Nephron progenitor cell (in vitro differentiated cells): Measurements from ENCODE around the gene GDI1.

Experiments used
- DNase-seq: peaks from one replicate; pipeline ENCODE4 v3.0.0; 2021
- H3K27ac Mint-ChIP-seq: 2 replicates; pipeline ENCODE4 v1.8.0; 2021; ENCODE audit warnings: mild to moderate bottlenecking, moderate library complexity, mixed read lengths
- H3K27me3 Mint-ChIP-seq: 2 replicates; pipeline ENCODE4 v1.8.0; 2021; ENCODE audit warnings: mild to moderate bottlenecking, low read depth, mixed read lengths; ENCODE audit not compliant: poor library complexity
- H3K36me3 Mint-ChIP-seq: 2 replicates; pipeline ENCODE4 v1.8.0; 2021; ENCODE audit warnings: low read depth, mixed read lengths
- H3K4me1 Mint-ChIP-seq: 2 replicates; pipeline ENCODE4 v1.8.0; 2021; ENCODE audit warnings: mixed read lengths
- H3K4me3 Mint-ChIP-seq: 2 replicates; pipeline ENCODE4 v1.8.0; 2021; ENCODE audit warnings: mild to moderate bottlenecking, moderate library complexity, mixed read lengths
- H3K9me3 Mint-ChIP-seq: 2 replicates; pipeline ENCODE4 v1.8.0; 2021; ENCODE audit warnings: mild to moderate bottlenecking, moderate library complexity, mixed read lengths
- TF ChIP-seq, protein P1 (sequence below): fragments of 200-600 bp; sonication (generic); IDR thresholded peaks from 2 replicates; pipeline ENCODE4 v1.5.0; 2021; ENCODE audit warnings: antibody characterized with exemption

GDI1 gene

DNA sequence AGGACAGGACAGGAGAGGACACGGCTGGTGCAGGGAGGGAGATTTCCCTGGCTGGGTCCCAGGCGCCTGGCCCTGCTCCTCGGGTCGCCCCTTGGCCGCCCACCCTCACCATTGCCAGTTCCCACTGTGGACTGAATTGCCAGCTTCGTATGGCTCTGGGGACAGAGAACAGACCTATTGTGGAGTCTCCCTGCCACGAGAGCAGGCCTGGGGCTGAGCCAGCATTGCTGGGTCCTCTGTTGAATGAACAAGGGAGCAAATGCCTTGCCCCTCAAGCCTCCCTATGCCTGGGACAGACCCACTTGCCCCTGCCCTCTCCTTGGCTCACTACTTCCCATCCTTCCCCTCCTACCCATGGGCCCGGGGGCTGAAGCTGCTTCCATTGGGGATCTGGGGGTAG is 25.4 kb downstream of the GDI1 start:
- H3K27me3 Mint-ChIP-seq, result peaks cover under 1% of the 10 kb centered on the region
- no peak for DNase-seq
- H3K36me3 Mint-ChIP-seq, result peaks cover 14% of the 10 kb centered on the region
- TF ChIP-seq, protein P1, sequence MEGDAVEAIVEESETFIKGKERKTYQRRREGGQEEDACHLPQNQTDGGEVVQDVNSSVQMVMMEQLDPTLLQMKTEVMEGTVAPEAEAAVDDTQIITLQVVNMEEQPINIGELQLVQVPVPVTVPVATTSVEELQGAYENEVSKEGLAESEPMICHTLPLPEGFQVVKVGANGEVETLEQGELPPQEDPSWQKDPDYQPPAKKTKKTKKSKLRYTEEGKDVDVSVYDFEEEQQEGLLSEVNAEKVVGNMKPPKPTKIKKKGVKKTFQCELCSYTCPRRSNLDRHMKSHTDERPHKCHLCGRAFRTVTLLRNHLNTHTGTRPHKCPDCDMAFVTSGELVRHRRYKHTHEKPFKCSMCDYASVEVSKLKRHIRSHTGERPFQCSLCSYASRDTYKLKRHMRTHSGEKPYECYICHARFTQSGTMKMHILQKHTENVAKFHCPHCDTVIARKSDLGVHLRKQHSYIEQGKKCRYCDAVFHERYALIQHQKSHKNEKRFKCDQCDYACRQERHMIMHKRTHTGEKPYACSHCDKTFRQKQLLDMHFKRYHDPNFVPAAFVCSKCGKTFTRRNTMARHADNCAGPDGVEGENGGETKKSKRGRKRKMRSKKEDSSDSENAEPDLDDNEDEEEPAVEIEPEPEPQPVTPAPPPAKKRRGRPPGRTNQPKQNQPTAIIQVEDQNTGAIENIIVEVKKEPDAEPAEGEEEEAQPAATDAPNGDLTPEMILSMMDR, result no peak
- no peak overlapping the region for H3K4me3 Mint-ChIP-seq
- H3K27ac Mint-ChIP-seq, result no peak overlapping the region
- H3K9me3 Mint-ChIP-seq, result peaks cover 39% of the 10 kb centered on the region
- H3K4me1 Mint-ChIP-seq, result peaks cover 9% of the 10 kb centered on the region

DNA sequence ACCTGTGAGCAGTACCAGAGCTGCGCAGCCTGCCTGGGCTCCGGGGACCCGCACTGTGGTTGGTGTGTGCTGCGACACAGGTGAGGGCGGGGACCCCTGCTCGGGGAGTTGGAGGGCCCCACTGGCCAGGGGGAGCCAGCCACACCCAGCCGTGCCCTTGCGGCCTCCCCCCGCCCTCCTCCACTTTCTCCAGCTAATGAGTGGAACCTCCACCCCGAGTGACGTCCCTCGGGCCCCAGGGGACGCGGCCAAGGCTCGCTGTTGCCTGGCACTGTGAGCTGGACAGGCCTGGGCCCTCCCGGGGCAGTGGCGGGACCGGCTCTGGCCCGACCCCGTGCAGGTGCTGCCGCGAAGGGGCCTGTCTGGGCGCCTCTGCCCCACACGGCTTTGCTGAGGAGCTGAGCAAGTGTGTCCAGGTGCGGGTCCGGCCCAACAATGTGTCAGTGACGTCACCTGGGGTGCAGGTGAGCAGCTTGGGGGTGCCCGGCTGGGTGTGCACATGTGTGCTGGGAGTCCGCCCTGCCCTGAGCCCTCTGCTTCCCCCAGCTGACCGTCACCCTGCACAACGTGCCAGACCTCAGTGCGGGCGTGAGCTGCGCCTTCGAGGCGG is 26.8 kb downstream of the GDI1 start:
- no peak overlapping the region for H3K4me3 Mint-ChIP-seq
- H3K9me3 Mint-ChIP-seq, result peaks cover 35% of the 10 kb centered on the region
- no peaks in the 10 kb centered on the region for H3K27me3 Mint-ChIP-seq
- H3K4me1 Mint-ChIP-seq, result peaks cover 7% of the 10 kb centered on the region
- TF ChIP-seq, protein P1, result no peak
- peaks cover 12% of the 10 kb centered on the region for H3K36me3 Mint-ChIP-seq
- no peak overlapping the region for H3K27ac Mint-ChIP-seq
- no peak for DNase-seq

DNA sequence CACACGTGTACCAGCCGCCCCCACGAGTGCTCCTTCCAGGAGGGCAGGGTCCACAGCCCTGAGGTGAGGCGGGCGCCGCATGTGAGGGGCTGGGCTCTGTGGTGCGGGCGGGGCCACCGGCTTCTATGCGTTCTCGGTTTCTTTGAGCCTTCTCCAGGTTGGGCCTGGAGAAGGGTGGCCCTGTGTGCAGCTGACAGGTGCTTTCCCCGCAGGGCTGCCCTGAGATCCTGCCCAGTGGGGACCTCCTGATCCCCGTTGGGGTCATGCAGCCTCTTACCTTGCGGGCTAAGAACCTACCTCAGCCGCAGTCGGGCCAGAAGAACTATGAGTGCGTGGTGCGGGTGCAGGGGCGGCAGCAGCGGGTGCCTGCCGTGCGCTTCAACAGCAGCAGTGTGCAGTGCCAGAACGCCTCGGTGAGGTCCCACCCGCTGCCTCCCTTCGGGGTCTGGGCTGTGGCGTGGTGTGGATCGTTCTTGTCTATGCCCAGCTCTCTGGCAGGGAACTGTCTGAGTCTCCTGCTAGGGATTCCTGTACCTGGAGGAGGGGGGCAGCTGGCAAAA is 27.9 kb downstream of the GDI1 start:
- no peak overlapping the region for H3K4me3 Mint-ChIP-seq
- no peak for DNase-seq
- H3K9me3 Mint-ChIP-seq, result peaks cover 29% of the 10 kb centered on the region
- H3K36me3 Mint-ChIP-seq, result peaks cover 12% of the 10 kb centered on the region
- peaks cover 5% of the 10 kb centered on the region for H3K4me1 Mint-ChIP-seq
- no peaks in the 10 kb centered on the region for H3K27me3 Mint-ChIP-seq
- H3K27ac Mint-ChIP-seq, result no peak overlapping the region
- TF ChIP-seq, protein P1, result no peak

DNA sequence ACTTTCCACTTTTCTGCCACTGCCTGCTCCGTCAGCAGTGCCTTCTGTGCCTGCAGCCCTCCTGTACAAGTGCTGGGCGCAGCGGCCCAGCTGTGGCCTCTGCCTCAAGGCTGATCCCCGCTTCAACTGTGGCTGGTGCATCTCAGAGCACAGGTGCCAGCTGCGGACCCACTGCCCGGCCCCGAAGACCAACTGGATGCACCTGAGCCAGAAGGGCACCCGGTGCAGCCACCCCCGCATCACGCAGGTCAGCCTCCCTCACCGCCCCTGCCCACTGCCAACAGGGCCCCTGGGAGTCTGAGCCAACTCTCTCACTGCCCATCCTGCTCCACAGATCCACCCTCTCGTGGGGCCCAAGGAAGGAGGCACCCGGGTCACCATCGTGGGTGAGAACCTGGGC is 28.6 kb downstream of the GDI1 start:
- H3K36me3 Mint-ChIP-seq, result peaks cover 12% of the 10 kb centered on the region
- H3K27ac Mint-ChIP-seq, result no peak overlapping the region
- H3K9me3 Mint-ChIP-seq, result peaks cover 35% of the 10 kb centered on the region
- H3K4me1 Mint-ChIP-seq, result no peaks in the 10 kb centered on the region
- TF ChIP-seq, protein P1, result no peak
- H3K4me3 Mint-ChIP-seq, result no peak overlapping the region
- no peaks in the 10 kb centered on the region for H3K27me3 Mint-ChIP-seq
- DNase-seq, result no peak

GRCh38 chrX:154466036-154466435 is 29.1 kb downstream of the GDI1 start:
- Mint-ChIP-seq H3K4me3 (no peak overlapping the region), H3K36me3 (peaks cover 12% of the 10 kb centered on the region), H3K27ac (no peak overlapping the region), H3K4me1 (no peaks in the 10 kb centered on the region), H3K27me3 (no peaks in the 10 kb centered on the region), H3K9me3 (peaks cover 38% of the 10 kb centered on the region)
- no peak for DNase-seq
- TF ChIP-seq, protein P1, result no peak

DNA sequence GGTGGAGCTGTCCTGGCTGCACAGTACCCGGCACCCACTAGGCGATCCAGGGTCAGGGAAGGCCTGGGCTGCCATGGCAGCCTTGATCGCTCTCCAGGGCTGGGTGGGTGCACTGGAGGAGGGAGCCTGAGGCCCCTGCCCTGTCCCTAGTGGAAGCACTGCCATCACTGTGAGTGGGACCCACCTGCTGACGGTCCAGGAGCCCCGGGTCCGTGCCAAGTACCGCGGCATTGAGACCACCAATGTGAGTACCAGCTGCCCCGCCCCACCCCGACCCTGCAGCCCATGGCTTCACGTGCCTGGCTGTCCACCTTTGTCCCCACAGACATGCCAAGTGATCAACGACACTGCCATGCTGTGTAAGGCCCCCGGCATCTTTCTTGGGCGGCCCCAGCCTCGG is 30.0 kb downstream of the GDI1 start:
- Mint-ChIP-seq H3K27me3 (no peaks in the 10 kb centered on the region), H3K9me3 (peaks cover 30% of the 10 kb centered on the region), H3K36me3 (peaks cover 7% of the 10 kb centered on the region), H3K27ac (no peak overlapping the region), H3K4me3 (no peak overlapping the region), H3K4me1 (no peaks in the 10 kb centered on the region)
- no peak for DNase-seq
- TF ChIP-seq, protein P1, result no peak
